ENCODE data around the gene PPFIA4. TPM values are rescaled to one million over a fixed set of nuclear protein-coding genes. Genes with fewer than 3 reads are reported as not detected.

PPFIA4 gene
- total RNA-seq, 1 experiment from 2014 or later: 0.83 TPM

- Mint-ChIP-seq H3K4me1 (ENCODE audit: low read depth, unreplicated experiment) (peaks cover 13% of the 10 kb centered on the region), H3K36me3 (ENCODE audit: insufficient read depth, unreplicated experiment) (no peaks in the 10 kb centered on the region), H3K9me3 (ENCODE audit: low read depth, unreplicated experiment) (no peaks in the 10 kb centered on the region), H3K4me3 (ENCODE audit: low read depth, unreplicated experiment) (no peak overlapping the region), H3K27me3 (ENCODE audit: unreplicated experiment) (peaks cover 40% of the 10 kb centered on the region), H3K27ac (ENCODE audit: unreplicated experiment) (no peak overlapping the region)
- CTCF ChIA-PET: interaction anchor here (5.3 kb wide), 1 partner anchor 50 kb away, joined by 68 read pairs; no protein-coding TSS in a partner anchor
- intact Hi-C loops (cut with micrococcal nuclease; ENCODE audit: unreplicated experiment): no loop called here
- TF ChIP-seq CTCF (IDR thresholded peaks at IDR 0.05; ENCODE audit: unreplicated experiment): no peak
- DNase-seq: no peak
- BruUV-seq (replicated peaks): no TSS peak
These were observed 95.9 kb downstream of the PPFIA4 start for GRCh38 chr1:203122159-203122558.

- intact Hi-C loops (cut with micrococcal nuclease; ENCODE audit: unreplicated experiment): no loop called here
- H3K4me1 Mint-ChIP-seq (ENCODE audit: low read depth, unreplicated experiment): peaks cover 19% of the 10 kb centered on the region
- peaks cover 58% of the 10 kb centered on the region for H3K27me3 Mint-ChIP-seq (ENCODE audit: unreplicated experiment)
- H3K27ac Mint-ChIP-seq (ENCODE audit: unreplicated experiment): no peak overlapping the region
- TF ChIP-seq CTCF (IDR thresholded peaks at IDR 0.05; ENCODE audit: unreplicated experiment): no peak
- no TSS peak for BruUV-seq (replicated peaks)
- H3K9me3 Mint-ChIP-seq (ENCODE audit: low read depth, unreplicated experiment): no peaks in the 10 kb centered on the region
- H3K4me3 Mint-ChIP-seq (ENCODE audit: low read depth, unreplicated experiment): no peak overlapping the region
- no peak for DNase-seq
- CTCF ChIA-PET: interaction anchor here (0.5 to 2.1 kb wide), 3 partner anchors 9 to 68 kb away, joined by 3 to 8 read pairs (median 3); no protein-coding TSS in a partner anchor
- peaks cover 8% of the 10 kb centered on the region for H3K36me3 Mint-ChIP-seq (ENCODE audit: insufficient read depth, unreplicated experiment)
These were observed 97.7 kb downstream of the PPFIA4 start for GRCh38 chr1:203124011-203124410.

GRCh38 chr1:203124546-203125317 is 98.4 kb downstream of the PPFIA4 start:
- intact Hi-C loops (cut with micrococcal nuclease; ENCODE audit: unreplicated experiment): no loop called here
- TF ChIP-seq CTCF (IDR thresholded peaks at IDR 0.05; ENCODE audit: unreplicated experiment): no peak
- Mint-ChIP-seq H3K36me3 (ENCODE audit: insufficient read depth, unreplicated experiment) (peaks cover 8% of the 10 kb centered on the region), H3K4me1 (ENCODE audit: low read depth, unreplicated experiment) (peaks cover 26% of the 10 kb centered on the region), H3K27ac (ENCODE audit: unreplicated experiment) (no peak overlapping the region), H3K27me3 (ENCODE audit: unreplicated experiment) (peaks cover 66% of the 10 kb centered on the region), H3K9me3 (ENCODE audit: low read depth, unreplicated experiment) (no peaks in the 10 kb centered on the region), H3K4me3 (ENCODE audit: low read depth, unreplicated experiment) (no peak overlapping the region)
- BruUV-seq (replicated peaks): no TSS peak
- no peak for DNase-seq
- CTCF ChIA-PET: interaction anchor here (0.5 to 2.1 kb wide), 5 partner anchors 9 to 956 kb away, joined by 3 to 8 read pairs (median 3); no protein-coding TSS in a partner anchor

GRCh38 chr1:203126151-203126865 is 100.0 kb downstream of the PPFIA4 start:
- Mint-ChIP-seq H3K27ac (ENCODE audit: unreplicated experiment) (no peak overlapping the region), H3K9me3 (ENCODE audit: low read depth, unreplicated experiment) (no peaks in the 10 kb centered on the region), H3K4me1 (ENCODE audit: low read depth, unreplicated experiment) (peaks cover 31% of the 10 kb centered on the region), H3K4me3 (ENCODE audit: low read depth, unreplicated experiment) (peak overlapping the region; percentile 72), H3K27me3 (ENCODE audit: unreplicated experiment) (peaks cover 68% of the 10 kb centered on the region), H3K36me3 (ENCODE audit: insufficient read depth, unreplicated experiment) (peaks cover 8% of the 10 kb centered on the region)
- no TSS peak for BruUV-seq (replicated peaks)
- CTCF ChIA-PET: interaction anchor here (1.0 to 1.9 kb wide), 6 partner anchors 9 to 198 kb away, joined by 3 to 5 read pairs (median 4); partner anchors contain the start of gene CHI3L1
- TF ChIP-seq CTCF (IDR thresholded peaks at IDR 0.05; ENCODE audit: unreplicated experiment): peak; percentile 27
- DNase-seq: no peak
- intact Hi-C loops (cut with micrococcal nuclease; ENCODE audit: unreplicated experiment): no loop called here
